Subcutaneous adipose tissue (tissue), 4 donors: ENCODE results near the gene OPALIN. TPM values are rescaled to one million over a fixed set of nuclear protein-coding genes. Genes with fewer than 3 reads are reported as not detected.

Source experiments
- total RNA-seq, 4 donors: library from RNA; depleted of rRNA; stranded (reverse); fragments of >200 nt; gene quantifications; one replicate each; pipeline ENCODE4 v1.1.0, GENCODE V29; 2016
- TF ChIP-seq, protein P1 (sequence below): fragments of 450-650 bp; IDR thresholded peaks from one replicate; pipeline ENCODE4 v1.5.1; 2016; ENCODE audit warnings: low read depth, mild to moderate bottlenecking, control low read depth, antibody characterized with exemption, moderate library complexity

Gene OPALIN
- total RNA-seq, 4 donors from 2014 or later, result not detected

GRCh38 chr10:96309628-96310320 is 49.0 kb downstream of the OPALIN start:
- TF ChIP-seq, protein P1, sequence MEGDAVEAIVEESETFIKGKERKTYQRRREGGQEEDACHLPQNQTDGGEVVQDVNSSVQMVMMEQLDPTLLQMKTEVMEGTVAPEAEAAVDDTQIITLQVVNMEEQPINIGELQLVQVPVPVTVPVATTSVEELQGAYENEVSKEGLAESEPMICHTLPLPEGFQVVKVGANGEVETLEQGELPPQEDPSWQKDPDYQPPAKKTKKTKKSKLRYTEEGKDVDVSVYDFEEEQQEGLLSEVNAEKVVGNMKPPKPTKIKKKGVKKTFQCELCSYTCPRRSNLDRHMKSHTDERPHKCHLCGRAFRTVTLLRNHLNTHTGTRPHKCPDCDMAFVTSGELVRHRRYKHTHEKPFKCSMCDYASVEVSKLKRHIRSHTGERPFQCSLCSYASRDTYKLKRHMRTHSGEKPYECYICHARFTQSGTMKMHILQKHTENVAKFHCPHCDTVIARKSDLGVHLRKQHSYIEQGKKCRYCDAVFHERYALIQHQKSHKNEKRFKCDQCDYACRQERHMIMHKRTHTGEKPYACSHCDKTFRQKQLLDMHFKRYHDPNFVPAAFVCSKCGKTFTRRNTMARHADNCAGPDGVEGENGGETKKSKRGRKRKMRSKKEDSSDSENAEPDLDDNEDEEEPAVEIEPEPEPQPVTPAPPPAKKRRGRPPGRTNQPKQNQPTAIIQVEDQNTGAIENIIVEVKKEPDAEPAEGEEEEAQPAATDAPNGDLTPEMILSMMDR, result no peak

GRCh38 chr10:96306516-96306915 is 52.3 kb downstream of the OPALIN start:
- TF ChIP-seq, protein P1, result no peak

DNA sequence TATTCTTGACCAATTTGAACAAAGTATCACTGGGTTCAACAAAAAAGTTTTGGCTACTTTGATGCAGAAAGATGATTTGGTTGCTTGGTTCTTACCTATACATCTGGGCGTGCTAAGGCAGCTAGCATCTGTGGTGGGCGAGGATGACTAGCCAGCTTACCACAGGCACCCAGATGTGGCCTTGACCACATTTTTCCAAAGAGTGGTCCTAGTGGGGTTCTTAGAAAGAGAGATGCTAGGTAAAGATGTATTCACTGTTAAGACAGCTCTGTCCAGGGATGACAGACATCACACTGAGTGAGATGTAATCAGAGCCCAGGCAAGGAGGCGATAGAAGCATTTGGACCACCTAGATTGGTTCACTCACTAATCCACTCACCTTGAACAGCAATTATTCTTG is 53.8 kb downstream of the OPALIN start:
- TF ChIP-seq, protein P1, result no peak

DNA sequence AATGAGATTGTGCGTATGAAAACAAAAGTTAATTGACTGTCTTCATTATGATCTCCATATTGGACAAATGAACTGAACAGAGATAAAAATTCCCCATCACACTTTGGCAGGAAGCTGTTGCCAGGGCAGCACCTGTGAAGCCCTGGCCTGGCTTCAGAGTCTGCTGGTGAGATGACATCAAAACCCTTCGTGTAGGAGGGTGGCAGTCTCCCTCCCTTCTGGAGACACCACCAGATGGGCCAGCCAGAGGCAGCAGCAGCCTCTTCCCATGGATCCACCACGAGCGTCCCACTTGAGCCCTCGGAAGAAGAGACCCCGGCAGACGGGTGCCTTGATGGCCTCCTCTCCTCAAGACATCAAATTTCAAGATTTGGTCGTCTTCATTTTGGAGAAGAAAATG is 54.6 kb downstream of the OPALIN start, which contains the start of gene DNTT:
TSS of gene DNTT (plus strand) at position 205 of the 400 bp plus-strand sequence. CDS start at position 269, 64 bp downstream.
- TF ChIP-seq, protein P1, result no peak

DNA sequence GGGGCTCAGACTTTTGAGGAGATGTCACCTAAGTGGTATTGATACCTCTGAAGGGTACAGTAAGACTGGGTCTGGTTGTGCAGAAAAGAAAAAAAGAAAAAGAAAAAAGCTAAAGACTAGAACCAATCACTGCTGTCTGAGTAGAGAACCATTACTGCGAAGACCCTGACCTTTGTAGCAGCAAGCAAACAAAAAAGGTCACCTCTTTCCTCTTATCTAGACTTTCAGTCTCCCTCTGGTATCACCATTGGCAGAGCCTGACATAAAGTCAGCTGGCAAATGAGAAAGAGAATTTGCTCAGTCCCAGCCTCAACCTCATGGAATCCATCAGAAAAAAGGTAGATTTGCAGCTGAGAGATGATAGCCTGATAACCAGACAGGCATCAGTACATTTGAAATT is 57.2 kb downstream of the OPALIN start:
- TF ChIP-seq, protein P1, result no peak

- TF ChIP-seq, protein P1, result no peak
Observed at GRCh38 chr10:96299383-96299782, 59.4 kb downstream of the OPALIN start.

DNA sequence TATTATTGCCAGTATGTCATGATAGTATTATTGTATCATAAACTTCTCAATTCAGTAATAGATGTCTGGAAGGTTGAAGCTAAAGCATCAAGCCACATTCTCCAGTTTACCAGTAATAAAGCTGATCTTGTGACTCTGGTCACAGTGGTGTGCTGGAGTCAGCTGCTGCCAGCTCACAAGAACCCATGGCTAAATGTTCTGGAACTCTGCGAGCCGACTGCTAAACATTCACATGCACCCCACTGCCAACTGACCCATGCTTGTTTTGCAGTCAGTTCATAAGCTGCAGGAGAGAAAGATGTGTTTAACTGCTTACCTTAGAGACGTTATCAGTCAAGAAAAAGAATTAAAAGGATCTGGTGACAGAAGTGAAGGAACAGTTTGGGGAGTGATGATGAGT is 60.4 kb downstream of the OPALIN start:
- TF ChIP-seq, protein P1, result no peak
